ENCODE data around the gene WHRN.

WHRN gene

GRCh38 chr9:114513055-114513958 is 8.0 kb upstream of the WHRN start:
- DNase-seq: no peak

DNA sequence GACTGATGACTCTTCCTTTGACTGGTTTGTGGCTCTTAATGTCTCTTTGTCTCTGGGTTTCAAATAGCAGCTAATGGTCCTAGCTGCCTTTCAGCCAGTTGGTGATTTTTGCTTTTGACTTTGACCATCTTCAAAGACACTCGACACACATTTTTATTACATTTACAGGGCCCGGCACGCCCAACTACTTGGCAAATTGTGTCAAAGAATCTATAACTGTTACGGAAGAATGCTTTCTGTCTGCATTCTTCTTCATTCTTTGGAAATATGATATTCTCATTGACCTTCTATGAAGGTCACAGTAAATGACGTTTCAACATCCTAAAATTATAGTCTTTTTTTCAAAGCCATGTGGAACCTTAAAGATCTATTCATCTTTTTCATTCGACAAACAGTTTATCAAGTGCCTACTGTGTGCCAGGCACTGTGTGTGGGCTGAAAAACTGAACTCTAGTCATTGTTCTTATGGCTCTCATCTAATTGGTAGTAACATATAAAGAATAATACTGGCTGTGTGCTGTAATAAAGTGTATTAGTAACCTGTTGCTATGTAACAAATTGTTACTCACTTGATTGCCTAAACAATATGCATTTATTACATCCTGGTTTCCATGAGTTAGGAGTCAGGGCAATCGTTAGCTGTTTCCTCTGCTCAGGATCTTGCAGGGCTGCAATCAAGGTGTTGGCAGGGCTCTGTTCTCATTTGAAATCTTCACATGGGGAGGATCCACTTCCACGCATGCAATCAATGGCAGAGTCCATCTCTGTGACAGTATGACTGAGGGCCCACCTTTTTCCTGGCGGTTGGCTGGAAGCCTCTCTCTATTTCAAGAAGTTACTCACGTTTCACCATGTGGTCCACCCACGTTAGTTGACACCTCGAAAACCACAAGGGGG is 7.0 kb upstream of the WHRN start:
- DNase-seq: no peak

DNA sequence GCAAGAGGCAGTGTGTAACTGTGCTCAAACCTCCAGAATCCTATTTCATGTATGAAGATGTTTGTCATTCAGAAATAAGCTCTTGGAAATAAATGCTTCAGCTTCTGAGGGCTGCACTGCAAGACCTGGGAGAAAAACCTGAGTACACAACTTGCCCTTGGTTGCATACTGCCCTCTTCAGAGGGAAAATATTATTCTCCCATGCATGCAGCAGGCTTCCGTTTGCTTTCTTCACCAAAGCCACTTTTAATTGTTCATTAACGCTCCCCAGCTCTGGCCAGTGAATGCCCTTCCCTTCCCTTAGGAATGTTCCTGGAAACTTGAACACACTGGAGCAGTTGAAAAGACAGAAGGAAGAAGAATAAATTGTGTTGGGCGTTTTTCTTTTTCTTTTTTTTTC is 2.5 kb upstream of the WHRN start:
- peak; percentile 28 for DNase-seq

DNA sequence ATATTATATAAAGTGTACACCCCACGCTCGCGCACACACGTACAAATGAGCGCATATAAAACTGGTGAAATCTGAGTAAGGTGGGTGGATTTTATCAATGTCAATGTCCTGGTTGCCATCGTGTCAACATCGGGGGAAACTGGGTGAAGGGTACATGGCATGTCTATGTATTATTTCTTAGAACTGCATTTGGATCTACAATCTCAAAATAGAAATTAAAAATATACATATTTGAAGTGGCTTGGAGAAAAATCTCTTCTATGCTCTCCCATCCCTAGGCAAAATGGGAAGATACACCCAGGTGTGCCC is 763 bp upstream of the WHRN start:
- no peak for DNase-seq

DNA sequence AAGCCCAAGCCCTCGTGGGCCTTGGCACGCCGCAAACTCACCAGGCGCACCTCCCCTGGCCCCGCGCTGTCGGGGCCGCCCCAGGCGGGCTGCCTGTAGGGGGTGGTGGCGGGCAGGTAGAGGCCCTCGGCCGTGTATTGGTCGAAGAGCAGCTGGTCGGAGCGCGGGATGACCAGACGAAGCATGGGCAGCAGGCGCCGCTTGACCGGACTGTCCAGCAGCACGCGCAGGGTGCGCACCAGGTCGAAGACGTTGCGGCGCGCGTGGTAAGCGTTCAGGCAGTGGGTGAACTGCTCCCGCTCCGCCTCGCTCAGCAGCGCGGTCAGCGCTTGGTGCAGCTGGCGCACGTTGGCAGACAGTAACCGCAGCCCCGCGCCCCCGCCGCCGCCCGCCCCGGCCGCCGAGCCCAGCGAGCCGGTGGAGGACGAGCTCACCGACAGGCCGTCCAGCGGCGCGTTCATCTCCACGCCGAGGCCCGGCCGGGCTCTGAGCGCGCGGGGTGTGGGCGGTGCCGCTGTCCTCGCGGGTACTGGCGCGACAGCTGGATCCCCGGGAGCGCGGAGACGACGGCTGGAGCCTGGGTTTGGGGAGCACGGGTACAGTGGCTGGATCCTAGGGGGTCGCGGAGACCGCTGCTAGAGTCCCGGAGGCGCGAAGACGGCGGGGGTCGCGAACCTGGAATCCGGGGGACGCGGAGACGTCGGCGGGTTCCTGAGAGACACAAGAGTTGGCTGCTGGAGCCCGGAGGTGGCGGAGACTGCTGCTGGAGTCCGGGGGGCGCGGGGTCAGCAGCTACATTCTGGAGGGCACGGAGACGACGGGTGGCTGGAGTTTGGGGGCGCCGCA is 709 bp downstream of the WHRN start:
- peak; percentile 52 for DNase-seq

- DNase-seq: peak; percentile 41
These were observed 1.5 kb downstream of the WHRN start for GRCh38 chr9:114503522-114504340.

- peak; percentile 66 for DNase-seq
These were observed 2.3 kb downstream of the WHRN start for GRCh38 chr9:114503009-114503408.

DNA sequence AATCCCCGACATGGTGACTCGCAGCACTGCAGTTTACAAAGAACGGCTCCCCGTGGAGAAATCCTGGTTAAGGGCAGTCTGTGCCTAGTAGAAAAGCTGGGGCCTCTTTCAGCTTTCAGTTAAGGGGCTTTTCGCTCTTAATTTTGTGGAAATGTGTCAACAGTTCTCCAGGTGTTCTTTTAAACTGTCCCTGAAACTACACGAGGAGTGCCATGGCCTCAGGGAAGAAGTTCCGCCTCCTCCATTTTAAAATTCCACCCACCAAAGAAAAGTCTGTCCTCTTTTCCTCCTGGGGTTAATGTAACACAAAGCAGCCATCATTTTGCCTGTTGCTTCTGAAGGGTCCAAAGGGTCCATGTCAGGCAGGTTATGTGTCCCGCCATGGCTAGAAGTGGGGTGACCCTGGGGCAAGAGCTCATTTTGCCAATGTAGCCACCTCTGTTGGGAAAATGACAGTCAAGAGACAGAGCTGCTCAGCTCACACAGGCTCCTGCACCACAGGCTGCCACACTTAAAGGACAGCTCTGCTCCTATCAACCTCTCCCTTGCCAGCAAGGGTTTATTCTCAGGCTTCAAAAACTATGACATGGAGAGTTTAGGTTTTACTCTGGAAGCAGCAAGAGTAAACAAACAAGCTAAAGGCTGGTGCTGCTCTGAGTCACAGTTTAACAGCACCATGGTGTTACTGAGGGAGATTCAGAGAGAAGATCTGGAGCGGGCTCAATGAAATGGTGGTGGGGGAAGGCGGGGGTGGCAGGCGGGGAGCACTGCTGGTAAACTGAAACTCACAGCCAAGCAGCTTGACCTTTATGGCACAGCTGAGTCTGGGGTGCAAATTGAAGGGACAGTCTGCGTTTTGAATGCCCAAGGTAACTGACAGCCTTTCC is 3.2 kb downstream of the WHRN start:
- DNase-seq: peak; percentile 80

- peak; percentile 24 for DNase-seq
These were observed 4.5 kb downstream of the WHRN start for GRCh38 chr9:114500697-114501292.

- no peak for DNase-seq
These were observed 5.2 kb downstream of the WHRN start for GRCh38 chr9:114499941-114500696.

DNA sequence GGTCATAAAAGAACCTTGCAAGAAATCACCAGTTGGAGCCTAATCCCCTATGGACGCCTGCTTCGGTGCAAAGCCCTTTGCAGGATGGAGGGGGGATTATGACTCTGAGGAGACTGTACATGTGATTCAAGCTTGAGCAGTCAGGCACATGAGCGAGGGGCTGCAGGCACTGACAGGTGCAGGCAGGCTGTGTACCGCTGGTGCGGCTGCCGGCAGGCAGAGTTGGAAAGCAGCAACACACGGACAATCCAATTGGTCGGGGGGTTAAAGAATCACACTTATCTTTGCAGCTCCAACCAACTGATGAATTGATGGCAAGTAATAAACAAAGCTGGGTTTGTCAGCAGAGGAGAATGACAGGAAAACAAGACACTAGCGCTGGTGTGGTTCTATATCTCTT is 5.7 kb downstream of the WHRN start:
- DNase-seq: peak; percentile 58

DNA sequence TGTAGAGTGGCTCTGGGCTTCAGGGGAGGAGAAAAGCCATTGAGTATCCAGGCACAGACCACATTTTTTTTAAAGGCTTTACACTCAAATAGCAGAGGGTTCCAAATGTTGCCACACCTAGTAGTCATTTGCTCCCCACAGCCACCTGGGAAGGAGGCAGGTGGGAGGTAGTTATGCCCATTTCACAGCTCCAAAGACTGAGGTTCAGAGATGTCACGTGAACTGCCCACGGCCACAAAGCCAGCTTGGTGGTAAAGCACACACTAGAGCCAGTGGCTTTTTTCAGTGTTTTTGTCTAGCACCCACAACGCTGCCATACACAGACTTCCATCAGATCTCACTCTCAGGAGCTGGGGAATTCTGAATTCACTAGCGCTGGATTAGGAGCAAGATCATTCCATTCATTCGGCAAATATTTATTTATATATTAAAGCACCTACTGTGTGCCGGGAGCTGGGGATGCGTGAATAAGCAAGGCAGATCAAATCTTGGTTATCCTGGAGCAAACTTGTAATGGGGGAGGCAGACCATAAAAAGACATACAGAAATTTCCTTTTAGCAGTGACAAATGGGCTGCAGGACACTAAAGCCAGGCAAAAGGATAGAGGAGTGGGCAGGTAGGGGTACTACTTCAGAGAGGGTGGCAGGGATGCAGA is 7.4 kb downstream of the WHRN start:
- DNase-seq: no peak

DNA sequence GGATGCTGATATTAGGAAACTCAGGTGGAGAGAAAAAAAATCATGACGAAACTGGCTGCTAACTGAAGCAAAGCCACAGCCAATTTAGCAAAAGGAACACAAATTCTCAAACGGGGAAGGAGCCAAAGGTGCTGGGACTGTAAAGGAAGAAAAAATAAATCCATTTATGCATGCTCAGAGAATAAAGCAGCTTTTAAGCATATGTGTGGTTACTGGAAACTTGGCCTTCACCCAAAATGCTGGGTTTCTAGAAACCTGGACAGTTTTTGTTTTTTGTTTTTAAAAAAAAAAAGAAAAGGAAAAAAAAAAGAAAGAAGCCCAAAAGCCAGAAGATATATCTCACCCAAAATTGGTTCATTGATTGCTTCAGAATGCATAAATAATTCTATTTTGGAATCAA is 8.0 kb downstream of the WHRN start:
- no peak for DNase-seq

- DNase-seq: no peak
These were observed 9.3 kb downstream of the WHRN start for GRCh38 chr9:114496011-114496410.

GRCh38 chr9:114494776-114495569 is 10.3 kb downstream of the WHRN start:
- no peak for DNase-seq

DNA sequence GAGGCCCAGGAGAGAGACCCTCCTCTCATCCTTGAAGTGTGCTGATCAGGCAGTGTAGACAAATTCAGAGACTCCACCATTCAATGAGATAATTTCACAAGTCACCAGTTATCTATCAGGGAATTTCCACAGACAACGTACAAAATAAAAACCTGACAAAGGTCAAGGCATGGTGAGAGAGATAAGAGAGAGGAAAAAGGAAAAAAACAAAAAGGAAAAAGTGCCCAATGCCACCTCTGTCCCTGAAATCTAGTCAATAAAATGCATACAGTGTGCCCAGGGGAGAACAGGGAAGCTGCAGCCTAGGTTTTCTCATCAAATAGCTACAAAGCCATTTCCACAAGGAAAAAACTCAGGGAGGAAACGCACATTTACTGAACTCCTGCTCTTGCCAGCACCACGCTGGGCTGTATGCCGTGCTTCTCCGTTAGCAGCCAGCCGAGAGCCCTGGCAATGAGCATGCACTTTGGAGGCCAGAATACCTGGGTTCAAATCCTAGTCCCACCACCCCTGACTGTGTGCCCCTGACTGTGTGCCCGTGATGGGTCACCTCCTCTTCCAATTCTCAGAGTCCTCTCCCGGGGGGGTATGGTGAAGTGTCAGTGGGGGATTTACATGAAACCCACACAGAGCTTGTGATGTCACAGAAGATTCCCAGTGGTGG is 11.6 kb downstream of the WHRN start:
- no peak for DNase-seq

DNA sequence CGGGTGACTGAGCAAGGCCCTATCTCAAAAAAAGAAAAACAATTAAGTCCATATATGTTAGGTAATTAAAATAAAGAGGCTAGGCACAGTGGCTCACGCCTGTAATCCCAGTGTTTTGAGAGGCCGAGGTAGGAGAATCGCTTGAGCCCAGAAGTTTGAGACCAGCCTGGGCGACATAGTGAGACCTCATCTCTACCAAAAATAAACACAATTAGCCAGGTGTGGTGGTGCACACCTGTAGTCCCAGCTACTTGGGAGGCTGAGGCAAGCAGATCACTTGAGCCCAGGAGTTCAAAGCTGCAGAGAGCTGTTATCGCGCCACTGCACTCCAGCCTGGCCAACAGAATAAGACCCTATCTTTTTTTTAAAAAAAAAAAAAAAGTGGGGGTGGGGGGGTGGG is 12.3 kb downstream of the WHRN start:
- no peak for DNase-seq

DNA sequence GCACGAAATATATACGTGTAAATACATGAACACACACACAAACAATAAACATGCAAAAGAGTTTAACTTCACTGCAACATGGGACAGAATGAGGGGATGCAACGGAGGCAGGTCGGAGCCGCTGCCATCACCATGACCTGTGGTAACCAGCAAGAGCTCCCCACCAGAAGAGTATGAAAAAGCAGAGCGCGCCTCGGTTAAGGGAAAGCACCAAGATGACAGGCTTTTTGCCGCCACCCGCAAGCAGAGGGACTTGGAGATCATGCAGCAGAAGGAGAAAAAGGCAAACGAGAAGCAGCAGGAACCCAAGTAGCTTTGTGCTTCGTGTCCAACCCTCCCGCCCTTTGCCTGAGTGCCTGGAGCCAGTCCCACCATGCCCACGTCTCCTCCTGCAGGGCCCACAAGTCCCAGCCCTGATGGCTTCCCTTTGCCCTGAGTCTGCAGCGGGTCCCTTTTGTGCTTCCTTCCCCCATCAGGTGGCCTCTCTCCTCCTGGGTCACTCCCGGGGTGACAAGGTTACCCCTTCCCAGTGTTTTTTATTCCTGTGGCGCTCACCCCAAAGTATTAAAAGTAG is 13.8 kb downstream of the WHRN start:
- DNase-seq: no peak
